ENCODE data around the gene SRCAP.

The SRCAP gene

DNA sequence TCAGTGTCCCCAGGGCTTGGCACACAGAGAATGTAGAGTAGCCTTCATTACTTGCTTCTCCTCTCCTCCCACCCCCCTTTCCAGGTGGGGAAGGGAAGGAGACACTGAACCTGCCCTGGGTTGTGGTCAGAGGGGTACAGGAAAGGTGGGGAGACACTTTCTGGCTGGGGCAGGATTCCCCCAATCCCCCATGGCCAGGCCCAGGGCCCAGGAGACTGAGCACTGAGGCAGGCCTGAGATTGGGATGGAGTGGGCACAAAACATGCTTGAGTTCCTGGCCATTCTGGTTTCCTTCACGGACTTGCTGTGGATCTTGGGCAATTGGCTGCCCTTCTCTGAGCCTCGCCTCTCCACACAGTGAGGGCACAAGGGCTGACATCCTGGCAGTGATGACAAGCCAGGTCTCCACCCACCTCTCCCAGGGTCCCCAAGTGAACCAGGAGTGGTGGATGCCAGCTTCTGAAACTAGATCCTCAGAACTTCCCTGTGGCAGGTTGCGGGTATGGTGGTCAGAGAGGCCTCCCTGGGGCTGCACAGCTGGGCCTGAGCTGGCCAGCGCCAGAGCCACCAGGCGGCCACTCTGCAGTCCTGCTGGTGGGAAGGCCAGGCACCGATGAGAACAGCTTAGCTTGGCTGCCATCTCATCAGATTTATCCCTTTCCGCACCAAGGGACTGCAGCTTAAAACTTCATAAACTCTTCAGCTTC, 78.8 kb downstream of the SRCAP start:
- no peak for DNase-seq

GRCh38 chr16:30778549-30779244, 79.7 kb downstream of the SRCAP start:
- no peak for DNase-seq

DNA sequence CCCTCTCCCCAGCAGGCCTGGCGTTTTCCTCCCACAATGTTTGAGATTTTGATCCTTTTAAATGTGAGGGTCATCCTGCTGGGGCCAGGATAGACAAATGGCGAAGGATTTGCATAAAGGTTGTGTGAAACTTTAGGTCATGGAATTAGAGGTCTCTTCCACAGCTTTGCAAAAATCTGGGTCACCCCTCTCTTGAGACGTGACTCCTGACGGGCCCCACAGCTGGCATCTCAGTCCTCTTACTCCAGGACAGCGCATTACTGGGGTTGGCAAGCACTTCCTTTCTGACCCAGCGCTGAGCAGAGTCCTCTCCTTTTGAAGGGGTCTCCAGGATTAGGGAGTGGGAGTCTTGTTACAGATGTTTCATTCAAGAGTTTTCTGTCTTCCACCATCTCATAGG, 80.6 kb downstream of the SRCAP start:
- DNase-seq, result no peak

DNA sequence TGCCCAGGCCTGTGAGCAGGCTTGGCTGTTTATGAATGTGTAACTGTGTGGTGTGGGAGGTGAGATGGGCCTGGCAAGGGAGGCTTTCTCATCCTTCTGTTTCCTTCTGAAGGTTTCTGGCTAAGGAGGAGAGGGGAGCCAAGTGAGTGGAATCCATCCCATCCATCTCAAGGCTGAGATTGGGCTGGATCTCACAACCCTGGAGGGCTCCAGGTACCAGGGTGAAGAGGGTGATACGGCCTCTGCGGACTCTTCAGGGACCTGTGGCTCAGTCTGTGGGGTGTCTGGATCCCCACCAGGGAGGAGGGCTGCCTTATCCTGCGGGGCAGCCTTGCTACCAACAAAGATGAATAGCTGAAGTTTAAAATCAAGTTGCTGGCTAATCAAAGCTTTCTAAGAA, 81.0 kb downstream of the SRCAP start:
- DNase-seq, result no peak

- DNase-seq, result no peak
Measured at GRCh38 chr16:30780549-30780948, 81.6 kb downstream of the SRCAP start.

DNA sequence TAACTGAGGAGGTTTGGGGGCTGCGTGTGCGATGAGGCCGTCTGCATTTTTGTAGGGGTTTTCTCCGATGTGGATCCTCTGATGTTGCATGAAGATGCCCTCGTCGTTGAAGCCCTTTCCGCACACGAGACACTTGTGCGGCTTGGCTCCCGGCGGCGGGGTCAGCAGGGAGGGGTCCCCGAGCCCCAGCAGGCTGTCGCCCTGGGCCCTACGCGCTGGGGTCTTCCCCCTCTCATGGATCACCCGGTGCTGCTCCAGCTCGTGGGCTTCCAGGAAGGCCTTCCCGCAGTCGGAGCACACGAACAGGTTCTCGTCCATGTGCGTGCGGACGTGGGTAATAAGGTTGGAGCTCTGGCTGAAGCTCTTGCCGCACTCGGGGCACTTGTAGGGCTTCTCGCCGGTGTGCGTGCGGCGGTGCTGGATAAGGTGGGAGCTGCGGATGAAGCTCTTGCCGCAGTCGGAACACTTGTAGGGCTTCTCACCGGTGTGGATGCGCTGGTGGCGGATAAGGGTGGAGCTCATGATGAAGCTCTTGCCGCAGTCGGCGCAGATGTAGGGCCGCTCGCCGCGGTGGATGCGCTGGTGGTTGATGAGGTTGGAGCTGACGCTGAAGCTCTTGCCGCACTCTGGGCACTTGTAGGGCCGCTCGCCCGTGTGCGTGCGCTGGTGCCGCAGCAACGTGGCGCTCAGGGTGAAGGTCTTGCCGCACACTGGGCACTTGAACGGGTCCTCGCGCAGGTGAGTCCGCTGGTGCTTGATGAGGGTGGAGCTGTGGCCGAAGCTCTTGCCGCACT, 83.7 kb downstream of the SRCAP start:
- DNase-seq, result no peak

DNA sequence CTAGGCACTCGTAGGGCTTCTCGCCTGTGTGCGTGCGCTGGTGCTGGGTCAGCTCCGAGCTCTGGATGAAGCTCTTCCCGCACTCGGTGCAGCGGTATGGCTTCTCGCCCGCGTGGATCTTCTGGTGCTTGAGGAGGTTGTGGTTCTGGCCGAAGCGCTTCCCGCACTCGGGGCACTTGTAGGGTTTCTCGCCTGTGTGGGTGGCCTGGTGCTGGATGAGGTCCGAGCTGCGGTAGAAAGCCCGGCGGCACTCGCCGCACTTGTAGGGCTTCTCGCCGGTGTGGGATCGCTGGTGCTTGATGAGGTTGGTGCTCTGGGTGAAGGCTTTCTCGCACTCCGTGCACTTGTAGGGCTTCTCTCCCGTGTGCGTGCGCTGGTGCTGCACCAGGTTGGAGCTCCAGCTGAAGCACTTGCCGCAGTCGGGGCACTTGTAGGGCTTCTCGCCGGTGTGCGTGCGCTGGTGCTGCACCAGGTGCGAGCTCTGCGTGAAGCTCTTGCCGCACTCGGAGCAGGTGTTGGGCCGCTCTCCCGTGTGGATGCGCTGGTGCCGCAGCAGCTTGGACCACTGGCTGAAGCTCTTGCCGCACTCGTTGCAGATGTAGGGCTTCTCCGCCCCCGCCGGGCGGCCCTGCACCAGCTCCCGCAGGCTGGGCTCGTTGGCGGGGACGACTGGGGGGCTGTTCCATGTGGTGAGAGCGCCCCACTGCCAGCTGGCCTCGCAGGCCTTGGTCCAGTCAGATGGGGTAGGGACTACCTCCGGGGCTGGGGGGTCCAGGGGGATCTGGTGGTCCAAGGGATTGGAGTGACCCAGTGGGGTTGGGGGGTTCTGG, 84.5 kb downstream of the SRCAP start:
- DNase-seq, result no peak

DNA sequence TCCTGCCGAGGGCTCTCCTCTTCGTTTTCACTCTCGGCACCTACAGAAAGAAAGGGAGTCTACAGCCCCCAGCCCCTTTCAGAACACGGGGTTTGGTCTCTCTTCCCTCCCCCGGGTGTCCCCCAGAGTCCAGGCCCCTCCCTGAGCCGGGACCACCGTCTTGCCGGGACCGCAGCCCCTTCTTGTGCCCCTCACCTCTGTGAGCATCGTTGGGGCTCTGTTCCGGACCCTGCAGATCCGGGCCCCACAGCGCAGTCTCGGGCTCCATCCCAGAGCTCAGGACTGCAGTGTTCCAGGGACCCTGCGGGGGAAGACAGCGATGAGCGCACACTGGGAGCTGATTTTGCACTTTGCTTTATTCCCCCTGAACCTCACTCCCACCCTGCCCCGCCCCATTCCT, 85.2 kb downstream of the SRCAP start:
- no peak for DNase-seq

- no peak for DNase-seq
Measured at GRCh38 chr16:30785126-30786106, 86.4 kb downstream of the SRCAP start.

GRCh38 chr16:30786115-30786935, 87.4 kb downstream of the SRCAP start:
- DNase-seq, result peak; percentile 74

GRCh38 chr16:30786936-30787612, 88.1 kb downstream of the SRCAP start, which contains the start of gene ZNF629:
TSS of gene ZNF629 (minus strand) at chr16:30787205. CDS start at chr16:30784482, 2,723 bp downstream.
- peak; percentile 83 for DNase-seq

GRCh38 chr16:30787613-30788378, 88.8 kb downstream of the SRCAP start:
- no peak for DNase-seq
